Germinal center (tissue), 1 donor: ENCODE measurements around the gene DYRK1B.
"Not testable (repeated sequence)": the region's sequence is repeated elsewhere in the genome, so short reads cannot be mapped to it uniquely, and the experiment has no call there.

Experiments used
- DNase-seq: peaks from one replicate; pipeline ENCODE4 v3.0.0; 2012; ENCODE audit warnings: mixed read lengths, low spot score

DYRK1B gene

DNA sequence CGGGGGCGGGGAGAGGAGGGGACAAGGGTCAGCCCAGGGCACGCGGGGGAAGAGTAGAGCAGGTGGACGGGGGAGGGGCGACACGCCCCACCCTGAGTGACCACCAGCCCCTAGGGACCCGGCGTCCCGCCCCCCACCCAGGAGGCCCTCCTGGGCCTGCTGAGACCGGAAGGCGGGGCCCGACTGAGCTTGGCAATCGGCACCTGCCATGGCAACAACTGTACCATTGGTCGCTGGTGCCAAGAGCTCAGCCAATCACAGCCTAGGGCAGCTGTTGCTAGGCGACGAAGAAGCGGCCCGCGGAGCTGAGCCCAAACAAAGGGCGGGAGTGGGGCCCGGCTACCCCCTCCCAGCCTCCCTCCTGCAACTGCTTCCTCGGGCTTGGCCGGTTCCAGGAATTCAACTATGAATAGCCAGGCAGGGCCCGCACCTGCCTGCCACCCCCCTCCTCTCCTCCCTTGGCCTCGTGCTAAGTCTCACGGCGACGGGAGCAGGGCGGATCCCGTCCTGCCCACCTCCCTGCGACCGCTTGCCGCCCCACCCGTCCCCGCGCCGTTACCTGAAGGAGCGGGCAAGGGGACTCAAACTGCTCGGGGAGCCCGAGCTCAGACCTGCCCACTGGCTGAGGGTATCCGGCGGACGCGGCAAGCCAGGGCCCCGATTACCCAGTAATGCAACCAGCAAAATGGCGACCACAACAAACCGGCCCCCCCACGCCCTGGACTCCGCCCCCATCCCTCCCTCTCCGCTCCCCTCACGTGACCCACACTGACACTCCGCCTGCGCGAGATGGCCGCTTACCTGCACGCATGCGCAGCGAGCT, at the start of gene DYRK1B:
TSS of gene DYRK1B (minus strand) at position 699 of the 823 bp plus-strand sequence. CDS start 2,295 bp downstream, outside the sequence.
- peak; percentile 99 for DNase-seq

DNA sequence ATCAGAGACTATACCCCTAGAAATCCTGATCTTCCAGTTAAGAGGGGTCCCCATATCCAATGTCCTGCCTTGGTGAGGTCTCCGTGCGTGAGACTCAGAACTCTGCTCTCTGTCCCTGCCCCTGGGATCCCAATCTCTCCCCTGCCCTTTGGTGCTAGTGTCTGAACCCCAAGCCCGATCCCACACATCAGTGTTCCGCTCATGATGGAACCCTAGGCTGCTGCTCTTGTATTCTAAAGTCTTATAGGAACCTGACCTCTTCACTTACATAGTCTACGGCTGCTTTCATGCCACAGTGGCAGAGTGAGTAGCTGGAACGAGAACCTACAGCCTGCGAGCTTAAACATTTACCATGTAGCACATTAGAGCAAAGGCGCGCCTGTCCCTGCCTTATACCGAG, 48.7 kb upstream of the DYRK1B start:
- DNase-seq, result not testable (repeated sequence)

GRCh38 chr19:39881495-39882110, 47.6 kb upstream of the DYRK1B start:
- DNase-seq, result not testable (repeated sequence)

- not testable (repeated sequence) for DNase-seq
Observed at GRCh38 chr19:39880241-39880640, 46.3 kb upstream of the DYRK1B start.

DNA sequence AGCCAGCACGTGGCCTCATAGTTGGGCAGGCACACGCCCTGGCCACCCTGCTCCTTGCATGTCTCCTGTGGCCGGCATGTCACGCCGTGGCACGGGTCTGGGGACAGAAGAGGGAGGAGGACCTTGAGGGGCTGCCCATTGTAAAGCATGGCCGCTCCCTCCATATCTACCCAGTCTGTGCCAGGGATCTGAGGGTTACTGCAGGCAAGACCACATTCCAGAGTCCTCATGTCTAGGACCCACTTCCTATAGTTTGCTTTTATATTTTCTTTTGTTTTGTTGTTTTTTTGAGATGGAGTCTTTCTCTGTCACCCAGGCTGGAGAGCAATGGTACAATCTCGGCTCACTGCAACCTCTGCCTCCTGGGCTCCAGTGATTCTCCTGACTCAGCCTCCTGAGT, 45.8 kb upstream of the DYRK1B start:
- DNase-seq, result not testable (repeated sequence)

GRCh38 chr19:39878866-39879265, 44.9 kb upstream of the DYRK1B start:
- DNase-seq, result not testable (repeated sequence)

- DNase-seq, result no peak
Observed at GRCh38 chr19:39878398-39878797, 44.4 kb upstream of the DYRK1B start.

GRCh38 chr19:39877982-39878381, 44.0 kb upstream of the DYRK1B start:
- DNase-seq, result not testable (repeated sequence)

- not testable (repeated sequence) for DNase-seq
Observed at GRCh38 chr19:39877488-39877887, 43.5 kb upstream of the DYRK1B start.

DNA sequence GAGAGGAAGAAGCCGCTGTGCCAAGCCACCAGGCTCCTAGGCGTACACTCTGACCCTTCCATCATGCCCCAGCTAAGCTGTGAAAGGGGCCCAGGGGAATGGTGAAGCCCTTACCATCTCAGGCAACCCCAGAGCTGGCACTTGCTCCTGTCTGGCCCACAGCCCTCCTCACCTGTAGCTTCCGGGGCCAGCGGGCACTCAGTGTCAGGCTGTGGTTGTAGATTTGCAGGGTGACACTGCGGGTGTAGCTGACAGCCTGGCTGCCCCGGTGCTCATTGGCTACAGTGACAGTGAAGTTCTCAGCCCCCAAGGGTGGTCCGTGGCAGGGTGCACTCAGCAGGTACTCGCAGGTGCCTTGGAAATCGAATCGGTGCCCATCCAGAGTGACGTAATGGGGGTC, 42.5 kb upstream of the DYRK1B start:
- not testable (repeated sequence) for DNase-seq

DNA sequence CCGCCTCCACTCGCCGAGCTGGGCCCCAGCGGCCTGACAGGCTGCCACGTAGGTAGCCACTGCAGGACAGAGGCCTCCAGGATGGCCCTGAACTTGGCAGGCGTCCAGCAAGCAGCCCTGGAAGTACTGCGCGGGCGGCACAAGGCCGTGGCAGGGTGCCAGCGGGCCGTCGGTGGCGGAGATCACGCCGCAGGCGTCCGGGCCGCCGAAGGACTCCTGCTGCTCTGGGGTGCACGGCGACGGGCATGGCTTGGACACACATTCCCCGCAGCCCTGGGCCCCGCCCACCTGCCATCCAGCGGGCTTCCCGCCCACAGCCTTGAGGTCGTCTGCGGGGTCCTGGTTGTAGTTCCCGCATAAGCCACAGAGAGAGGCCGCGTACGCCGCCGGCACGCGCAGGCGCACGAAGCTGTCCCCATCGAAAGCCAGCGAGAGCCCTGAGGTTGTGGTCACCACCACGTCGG, 41.5 kb upstream of the DYRK1B start:
- not testable (repeated sequence) for DNase-seq

DNA sequence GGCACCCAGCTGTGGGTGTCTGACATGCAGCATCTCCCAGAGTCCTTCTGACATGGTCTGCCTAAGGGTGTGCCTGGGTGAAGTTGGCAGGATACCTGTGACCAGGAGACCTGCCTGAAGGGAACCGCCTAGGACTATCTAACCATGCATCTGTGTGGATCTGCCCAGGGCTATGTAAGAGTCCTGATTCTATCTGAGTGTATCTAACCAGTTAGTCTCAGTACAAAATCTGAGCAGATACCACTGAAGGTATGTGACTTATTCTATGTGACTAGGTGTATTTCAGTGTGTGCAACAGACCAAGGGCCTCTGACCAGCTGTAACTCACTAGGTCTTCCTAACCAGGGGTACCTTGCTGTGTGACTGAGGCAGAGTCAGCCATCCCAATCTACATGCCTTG, 40.4 kb upstream of the DYRK1B start:
- DNase-seq, result no peak

GRCh38 chr19:39873385-39873784, 39.4 kb upstream of the DYRK1B start:
- no peak for DNase-seq

DNA sequence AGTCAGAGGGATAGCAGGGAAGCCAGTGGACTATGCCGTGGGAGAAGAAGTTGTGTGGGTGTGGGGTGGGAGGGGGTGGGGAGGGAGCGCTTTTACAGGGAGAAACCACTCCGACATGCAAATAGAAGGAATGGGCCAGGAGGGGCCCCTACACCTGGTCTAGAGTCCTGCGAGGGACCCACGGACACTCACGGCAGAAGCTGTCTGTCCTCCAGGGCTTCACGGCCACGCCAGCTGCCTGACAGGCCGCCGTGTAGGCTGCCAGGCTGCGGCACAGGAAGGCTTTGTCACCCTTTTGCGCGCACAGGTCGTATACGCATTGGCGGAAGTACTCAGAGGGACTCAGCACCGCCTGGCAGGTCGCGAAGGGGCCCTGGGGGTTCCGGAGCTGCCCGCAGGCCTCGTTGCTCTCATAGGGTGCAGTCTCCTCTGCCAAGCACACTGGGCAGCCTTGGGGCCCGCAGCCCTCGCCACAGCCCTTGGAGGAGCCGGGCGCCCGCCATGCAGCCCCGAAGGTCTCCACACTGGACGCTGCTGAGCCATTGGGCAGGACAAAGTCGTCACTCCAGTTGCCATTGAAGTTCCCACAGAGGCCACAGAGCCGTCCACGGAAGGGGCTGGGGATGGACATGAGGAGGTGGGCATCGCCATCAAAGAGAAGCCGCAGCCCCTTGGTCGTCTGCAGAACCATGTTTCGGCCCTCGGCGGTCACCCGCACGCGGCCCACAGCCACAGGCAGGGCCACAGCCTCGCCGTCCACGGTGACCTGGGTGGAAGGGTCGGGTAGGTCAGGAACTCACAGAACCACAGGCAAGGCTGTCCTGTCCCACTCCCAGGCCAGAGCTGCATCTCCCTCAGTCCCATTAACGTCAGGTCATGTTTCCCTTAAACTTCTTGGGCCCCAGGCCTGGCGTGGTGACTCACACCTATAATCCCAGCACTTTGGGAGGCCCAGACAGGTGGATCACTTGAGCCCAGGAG, 38.2 kb upstream of the DYRK1B start:
- DNase-seq, result no peak

GRCh38 chr19:39871362-39871761, 37.4 kb upstream of the DYRK1B start:
- DNase-seq, result no peak

DNA sequence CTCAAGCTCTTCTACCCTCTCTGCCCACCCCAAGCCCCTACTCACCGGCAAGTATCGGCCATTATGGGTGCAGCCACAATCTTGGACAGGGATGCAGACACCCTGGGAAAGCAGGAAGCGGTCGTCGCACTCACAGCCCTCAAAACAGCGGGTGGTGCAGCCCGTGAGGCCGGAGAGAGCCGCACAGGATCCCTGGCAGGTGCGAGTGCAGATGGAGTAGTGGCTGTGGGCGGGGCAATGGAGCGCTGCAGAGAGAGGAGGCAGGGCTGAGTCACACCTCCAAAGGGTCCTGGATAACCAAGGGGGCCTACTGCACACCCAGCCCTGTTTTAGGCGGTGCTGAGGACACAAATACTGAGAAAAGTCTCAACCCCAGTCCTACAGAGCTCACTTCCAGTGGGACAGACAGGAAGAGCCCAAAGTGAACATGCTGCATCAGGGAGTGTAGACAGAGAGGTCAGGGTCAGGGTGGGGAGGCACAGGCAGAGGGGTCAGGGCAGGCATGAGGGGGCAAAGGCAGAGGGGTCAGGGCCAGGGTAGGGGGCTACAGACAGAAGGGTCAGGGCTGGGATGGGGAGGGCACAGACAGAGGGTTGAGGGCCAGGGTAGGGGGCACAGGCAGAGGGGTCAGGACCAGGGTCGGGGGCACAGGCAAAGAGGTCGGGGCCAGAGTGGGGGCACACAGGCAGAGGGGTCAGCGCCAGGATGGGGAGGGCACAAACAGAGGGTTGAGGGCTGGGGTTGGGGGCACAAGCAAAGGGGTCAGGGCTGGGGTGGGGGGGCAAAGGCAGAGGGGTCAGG, 36.4 kb upstream of the DYRK1B start:
- DNase-seq, result no peak

DNA sequence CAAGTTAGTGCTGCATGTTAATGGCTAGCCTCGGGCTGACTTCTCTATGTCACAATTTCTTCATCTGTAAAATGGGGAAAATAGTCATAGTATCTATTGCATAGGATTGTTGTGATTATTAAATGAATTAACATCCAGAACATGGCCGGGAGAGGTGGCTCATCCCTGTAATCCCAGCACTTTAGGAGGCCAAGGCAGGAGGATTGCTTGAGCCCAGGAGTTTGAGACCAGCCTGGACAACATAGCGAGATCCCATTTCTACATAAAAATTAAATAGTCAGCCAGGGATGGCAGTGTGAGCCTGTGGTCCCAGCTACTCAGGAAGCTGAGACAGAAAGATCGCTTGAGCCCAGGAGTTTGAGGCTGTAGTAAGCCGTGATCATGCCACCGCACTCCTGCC, 34.0 kb upstream of the DYRK1B start:
- no peak for DNase-seq

DNA sequence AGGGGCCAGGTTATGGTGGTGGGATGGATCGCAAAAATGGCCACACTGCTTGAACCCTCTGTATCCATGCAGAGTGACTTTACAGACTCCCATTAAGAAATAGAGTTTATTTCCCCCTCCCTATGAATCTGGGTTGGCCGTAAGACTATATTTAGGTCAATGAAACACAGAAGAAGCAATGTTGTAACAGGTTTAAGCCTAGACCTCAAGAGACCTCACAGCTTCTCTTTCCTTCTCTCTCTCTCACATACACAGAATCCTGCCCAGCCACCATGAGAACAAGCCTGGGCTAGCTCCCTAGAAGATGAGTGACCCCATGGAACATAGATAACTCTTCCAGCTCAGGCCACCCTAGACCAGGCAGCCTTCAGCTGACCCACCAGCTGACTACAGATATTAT, 33.2 kb upstream of the DYRK1B start:
- no peak for DNase-seq

DNA sequence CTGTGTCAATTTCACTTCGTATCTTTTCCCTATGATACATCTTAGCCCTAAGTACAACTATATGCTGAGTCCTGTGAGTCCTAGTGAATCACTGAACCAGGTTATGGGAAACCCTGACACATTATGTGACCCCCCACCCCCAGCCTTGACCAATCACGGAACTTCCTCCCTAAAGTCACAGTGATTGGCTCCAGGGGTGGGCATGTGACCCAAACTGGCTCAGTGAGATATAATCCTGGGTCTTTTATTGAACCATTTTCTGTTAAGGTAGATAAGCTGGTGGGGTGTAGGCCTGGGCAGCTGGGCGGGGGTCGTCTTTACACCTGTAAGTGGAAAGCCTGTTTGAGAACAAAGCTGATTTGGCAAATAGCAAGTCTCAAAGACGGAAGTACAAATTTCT, 32.0 kb upstream of the DYRK1B start:
- no peak for DNase-seq

- DNase-seq, result no peak
Observed at GRCh38 chr19:39865186-39865585, 31.2 kb upstream of the DYRK1B start.

GRCh38 chr19:39864118-39864517, 30.2 kb upstream of the DYRK1B start:
- DNase-seq, result no peak
